HG02759 (cell line): ENCODE results near the gene PCDHGA1.
A peak's percentile ranks its signal among the peaks of the same experiment; 100 is the strongest.
"Not testable (repeated sequence)": the region's sequence is repeated elsewhere in the genome, so short reads cannot be mapped to it uniquely, and the experiment has no call there.

Source experiments
- ATAC-seq: cut with Tn5 transposase; IDR thresholded peaks from one replicate; pipeline ENCODE4 v1.9.1; 2021; ENCODE audit warnings: mild to moderate bottlenecking, moderate library complexity; ENCODE audit not compliant: unreplicated experiment

Gene PCDHGA1

GRCh38 chr5:141375444-141376155 lies 45.3 kb downstream of the PCDHGA1 start:
- ATAC-seq, result not testable (repeated sequence)

- ATAC-seq, result no peak
Measured at GRCh38 chr5:141382469-141383294, 52.4 kb downstream of the PCDHGA1 start, which contains the start of gene PCDHGA7. TSS of gene PCDHGA7 (plus strand) at chr5:141382742. CDS start at chr5:141382900, 158 bp downstream.

GRCh38 chr5:141383345-141383744 lies 53.0 kb downstream of the PCDHGA1 start:
- ATAC-seq, result no peak

GRCh38 chr5:141384471-141385267 lies 54.4 kb downstream of the PCDHGA1 start:
- ATAC-seq, result no peak

- ATAC-seq, result peak; percentile 70
Measured at GRCh38 chr5:141387557-141388311, 57.4 kb downstream of the PCDHGA1 start, which contains the start of gene PCDHGB4. TSS of gene PCDHGB4 (plus strand) at chr5:141387698. CDS start at chr5:141387885, 187 bp downstream.

GRCh38 chr5:141388661-141389060 lies 58.3 kb downstream of the PCDHGA1 start:
- no peak for ATAC-seq

DNA sequence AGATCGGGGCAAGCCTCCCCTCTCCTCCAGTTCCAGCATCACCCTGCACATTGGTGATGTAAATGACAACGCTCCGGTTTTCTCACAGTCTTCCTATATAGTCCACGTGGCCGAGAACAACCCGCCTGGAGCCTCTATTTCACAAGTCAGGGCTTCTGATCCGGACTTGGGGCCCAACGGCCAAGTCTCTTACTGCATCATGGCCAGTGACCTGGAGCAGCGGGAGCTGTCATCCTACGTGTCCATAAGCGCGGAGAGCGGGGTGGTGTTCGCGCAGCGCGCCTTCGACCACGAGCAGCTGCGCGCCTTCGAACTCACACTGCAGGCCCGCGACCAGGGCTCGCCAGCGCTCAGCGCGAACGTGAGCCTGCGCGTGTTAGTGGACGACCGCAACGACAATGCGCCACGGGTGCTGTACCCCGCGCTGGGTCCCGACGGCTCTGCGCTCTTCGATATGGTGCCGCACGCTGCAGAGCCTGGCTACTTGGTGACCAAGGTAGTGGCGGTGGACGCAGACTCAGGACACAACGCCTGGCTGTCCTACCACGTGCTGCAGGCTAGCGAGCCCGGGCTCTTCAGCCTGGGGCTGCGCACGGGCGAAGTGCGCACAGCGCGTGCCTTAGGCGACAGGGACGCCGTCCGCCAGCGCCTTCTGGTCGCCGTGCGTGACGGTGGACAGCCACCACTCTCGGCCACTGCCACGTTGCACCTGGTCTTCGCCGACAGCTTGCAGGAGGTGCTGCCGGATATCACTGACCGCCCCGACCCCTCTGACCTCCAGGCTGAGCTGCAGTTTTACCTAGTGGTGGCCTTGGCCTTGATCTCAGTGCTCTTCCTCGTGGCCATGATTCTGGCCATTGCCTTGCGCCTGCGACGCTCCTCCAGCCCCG lies 59.1 kb downstream of the PCDHGA1 start:
- no peak for ATAC-seq

- ATAC-seq, result no peak
Measured at GRCh38 chr5:141392429-141393198, 62.3 kb downstream of the PCDHGA1 start, which contains the start of gene PCDHGA8. TSS of gene PCDHGA8 (plus strand) at chr5:141392633. CDS start at chr5:141392814, 181 bp downstream.

DNA sequence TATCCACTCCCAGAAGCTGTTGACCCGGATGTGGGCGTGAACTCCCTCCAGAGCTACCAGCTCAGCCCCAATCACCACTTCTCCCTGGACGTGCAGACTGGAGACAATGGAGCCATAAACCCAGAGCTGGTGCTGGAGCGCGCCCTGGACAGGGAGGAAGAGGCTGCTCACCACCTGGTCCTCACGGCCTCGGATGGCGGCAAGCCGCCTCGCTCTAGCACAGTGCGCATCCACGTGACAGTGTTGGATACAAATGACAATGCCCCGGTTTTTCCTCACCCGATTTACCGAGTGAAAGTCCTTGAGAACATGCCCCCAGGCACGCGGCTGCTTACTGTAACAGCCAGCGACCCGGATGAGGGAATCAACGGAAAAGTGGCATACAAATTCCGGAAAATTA lies 63.0 kb downstream of the PCDHGA1 start:
- ATAC-seq, result no peak

DNA sequence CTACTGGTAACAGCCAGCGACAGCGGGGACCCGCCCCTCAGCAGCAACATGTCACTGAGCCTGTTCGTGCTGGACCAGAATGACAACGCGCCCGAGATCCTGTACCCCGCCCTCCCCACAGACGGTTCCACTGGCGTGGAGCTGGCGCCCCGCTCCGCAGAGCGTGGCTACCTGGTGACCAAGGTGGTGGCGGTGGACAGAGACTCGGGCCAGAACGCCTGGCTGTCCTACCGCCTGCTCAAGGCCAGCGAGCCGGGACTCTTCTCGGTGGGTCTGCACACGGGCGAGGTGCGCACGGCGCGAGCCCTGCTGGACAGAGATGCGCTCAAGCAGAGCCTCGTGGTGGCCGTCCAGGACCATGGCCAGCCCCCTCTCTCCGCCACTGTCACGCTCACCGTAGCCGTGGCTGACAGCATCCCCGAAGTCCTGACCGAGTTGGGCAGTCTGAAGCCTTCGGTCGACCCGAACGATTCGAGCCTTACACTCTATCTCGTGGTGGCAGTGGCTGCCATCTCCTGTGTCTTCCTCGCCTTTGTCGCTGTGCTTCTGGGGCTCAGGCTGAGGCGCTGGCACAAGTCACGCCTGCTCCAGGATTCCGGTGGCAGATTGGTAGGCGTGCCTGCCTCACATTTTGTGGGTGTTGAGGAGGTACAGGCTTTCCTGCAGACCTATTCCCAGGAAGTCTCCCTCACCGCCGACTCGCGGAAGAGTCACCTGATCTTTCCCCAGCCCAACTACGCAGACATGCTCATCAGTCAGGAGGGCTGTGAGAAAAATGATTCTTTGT lies 64.3 kb downstream of the PCDHGA1 start:
- not testable (repeated sequence) for ATAC-seq

GRCh38 chr5:141397756-141398551 lies 67.6 kb downstream of the PCDHGA1 start, which contains the start of gene PCDHGB5:
TSS of gene PCDHGB5 (plus strand) at chr5:141397947. CDS start at chr5:141398128, 181 bp downstream.
- peak; percentile 98 for ATAC-seq

DNA sequence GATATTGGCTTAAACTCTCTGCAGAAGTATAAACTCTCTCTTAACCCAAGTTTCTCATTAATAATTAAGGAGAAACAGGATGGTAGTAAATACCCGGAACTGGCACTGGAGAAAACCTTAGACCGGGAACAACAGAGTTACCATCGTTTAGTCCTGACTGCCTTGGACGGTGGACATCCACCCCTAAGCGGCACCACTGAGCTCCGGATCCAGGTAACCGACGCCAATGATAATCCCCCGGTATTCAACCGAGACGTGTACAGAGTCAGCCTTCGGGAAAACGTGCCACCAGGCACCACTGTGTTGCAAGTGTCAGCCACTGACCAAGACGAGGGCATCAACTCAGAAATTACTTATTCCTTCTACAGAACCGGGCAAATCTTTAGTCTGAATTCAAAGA lies 68.3 kb downstream of the PCDHGA1 start:
- ATAC-seq, result no peak

GRCh38 chr5:141399555-141400258 lies 69.4 kb downstream of the PCDHGA1 start:
- ATAC-seq, result no peak

- ATAC-seq, result no peak
Measured at GRCh38 chr5:141402553-141403243, 72.4 kb downstream of the PCDHGA1 start, which contains the start of gene PCDHGA9. TSS of gene PCDHGA9 (plus strand) at chr5:141402778. CDS start at chr5:141402953, 175 bp downstream.

DNA sequence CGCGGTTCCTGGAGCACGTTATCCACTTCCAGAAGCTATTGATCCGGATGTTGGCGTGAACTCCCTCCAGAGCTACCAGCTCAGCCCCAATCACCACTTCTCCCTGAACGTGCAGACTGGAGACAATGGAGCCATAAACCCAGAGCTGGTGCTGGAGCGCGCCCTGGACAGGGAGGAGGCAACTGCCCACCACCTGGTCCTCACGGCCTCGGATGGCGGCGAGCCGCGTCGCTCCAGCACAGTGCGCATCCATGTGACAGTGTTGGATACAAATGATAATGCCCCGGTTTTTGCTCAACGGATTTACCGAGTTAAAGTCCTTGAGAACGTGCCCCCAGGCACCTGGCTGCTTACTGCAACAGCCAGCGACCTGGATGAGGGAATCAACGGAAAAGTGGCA lies 73.1 kb downstream of the PCDHGA1 start:
- ATAC-seq, result no peak
